ENCODE measurements around the gene SRGAP3.

SRGAP3 gene

DNA sequence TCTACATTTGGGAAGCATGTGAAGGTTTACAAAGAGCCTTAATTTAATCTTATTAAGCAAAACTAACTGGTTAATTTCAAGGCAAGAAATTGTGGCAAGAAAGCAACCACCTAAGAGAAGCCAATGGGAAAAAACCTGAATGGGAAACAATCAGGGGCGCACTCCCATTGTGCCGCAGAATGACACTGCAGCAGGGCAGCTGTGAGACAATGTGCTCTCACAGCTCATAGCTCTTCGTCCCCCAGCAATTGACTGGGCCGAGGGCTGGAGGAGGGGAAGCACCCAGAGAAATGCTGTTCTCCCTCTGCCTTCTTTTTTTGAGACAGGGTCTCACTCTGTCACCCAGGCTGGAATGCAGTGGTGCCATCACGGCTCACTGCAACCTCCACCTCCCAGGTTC is 192.9 kb downstream of the SRGAP3 start:
- H3K27ac ChIP-seq = no peak overlapping the region
- no peaks in the 10 kb centered on the region for H3K9me3 ChIP-seq
- H3K4me3 ChIP-seq (ENCODE audit: low read depth in 1 of 2, low read length in 1 of 2) = no peak overlapping the region
- TF ChIP-seq, protein P1, sequence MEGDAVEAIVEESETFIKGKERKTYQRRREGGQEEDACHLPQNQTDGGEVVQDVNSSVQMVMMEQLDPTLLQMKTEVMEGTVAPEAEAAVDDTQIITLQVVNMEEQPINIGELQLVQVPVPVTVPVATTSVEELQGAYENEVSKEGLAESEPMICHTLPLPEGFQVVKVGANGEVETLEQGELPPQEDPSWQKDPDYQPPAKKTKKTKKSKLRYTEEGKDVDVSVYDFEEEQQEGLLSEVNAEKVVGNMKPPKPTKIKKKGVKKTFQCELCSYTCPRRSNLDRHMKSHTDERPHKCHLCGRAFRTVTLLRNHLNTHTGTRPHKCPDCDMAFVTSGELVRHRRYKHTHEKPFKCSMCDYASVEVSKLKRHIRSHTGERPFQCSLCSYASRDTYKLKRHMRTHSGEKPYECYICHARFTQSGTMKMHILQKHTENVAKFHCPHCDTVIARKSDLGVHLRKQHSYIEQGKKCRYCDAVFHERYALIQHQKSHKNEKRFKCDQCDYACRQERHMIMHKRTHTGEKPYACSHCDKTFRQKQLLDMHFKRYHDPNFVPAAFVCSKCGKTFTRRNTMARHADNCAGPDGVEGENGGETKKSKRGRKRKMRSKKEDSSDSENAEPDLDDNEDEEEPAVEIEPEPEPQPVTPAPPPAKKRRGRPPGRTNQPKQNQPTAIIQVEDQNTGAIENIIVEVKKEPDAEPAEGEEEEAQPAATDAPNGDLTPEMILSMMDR (IDR thresholded peaks at IDR 0.05) = no peak
- H3K36me3 ChIP-seq = no peaks in the 10 kb centered on the region
- peaks cover 0 to 6% of the 10 kb centered on the region in 2 experiments for H3K4me1 ChIP-seq (ENCODE audit: control insufficient read depth in 1 of 2, insufficient read depth in 1 of 2, low read depth in 1 of 2, low read length in 1 of 2)
- no peaks in the 10 kb centered on the region for H3K27me3 ChIP-seq

DNA sequence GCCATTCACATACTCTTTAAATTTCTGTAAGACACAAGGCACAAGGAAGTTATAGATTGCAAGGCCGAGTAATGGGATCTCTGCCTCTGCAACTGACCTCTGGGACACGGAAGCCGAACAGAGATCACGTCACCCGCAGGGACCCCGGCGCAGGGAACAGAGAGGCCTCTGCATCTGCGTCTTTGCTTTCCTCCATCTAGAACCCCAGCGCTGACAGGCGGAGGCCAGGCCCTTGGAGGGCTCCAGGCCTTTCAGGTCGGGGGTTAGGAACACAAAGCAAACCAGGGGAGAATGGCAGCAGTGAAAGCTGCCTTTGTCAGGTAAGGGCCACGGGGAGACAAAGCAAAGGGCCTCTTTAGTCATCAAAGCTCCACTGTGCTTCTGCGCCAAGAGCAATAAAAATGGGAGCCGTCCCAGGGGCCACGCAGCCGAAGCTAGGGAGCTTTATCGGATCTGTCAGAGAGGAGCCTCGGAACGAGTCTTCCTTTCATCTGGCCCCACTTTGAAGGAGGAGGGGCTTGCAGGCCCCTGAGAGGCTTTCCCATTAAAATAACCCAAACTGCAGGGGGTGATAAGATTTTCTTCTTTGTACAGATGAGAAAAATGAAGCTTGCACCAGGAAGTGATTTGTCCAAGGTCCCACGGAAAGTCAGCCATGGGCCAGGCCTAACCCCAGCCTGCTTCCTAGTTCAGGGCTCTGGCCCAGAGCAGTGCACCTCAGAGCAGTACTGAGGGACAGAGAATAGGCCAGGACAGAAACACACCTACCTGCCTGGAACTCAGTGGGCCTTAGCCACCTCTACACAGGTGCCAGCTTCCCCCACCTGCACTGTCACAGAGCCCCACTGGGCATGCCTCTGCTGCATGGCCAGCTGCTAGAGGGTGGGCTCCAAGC is 201.7 kb downstream of the SRGAP3 start:
- Histone ChIP-seq H3K4me3 (ENCODE audit: low read depth in 1 of 2, low read length in 1 of 2) (no peak overlapping the region), H3K27ac (no peak overlapping the region), H3K27me3 (no peaks in the 10 kb centered on the region), H3K4me1 (ENCODE audit: control insufficient read depth in 1 of 2, insufficient read depth in 1 of 2, low read depth in 1 of 2, low read length in 1 of 2) (no peaks in the 10 kb centered on the region), H3K9me3 (no peaks in the 10 kb centered on the region), H3K36me3 (no peaks in the 10 kb centered on the region)
- TF ChIP-seq, protein P1 (IDR thresholded peaks at IDR 0.05) = no peak

DNA sequence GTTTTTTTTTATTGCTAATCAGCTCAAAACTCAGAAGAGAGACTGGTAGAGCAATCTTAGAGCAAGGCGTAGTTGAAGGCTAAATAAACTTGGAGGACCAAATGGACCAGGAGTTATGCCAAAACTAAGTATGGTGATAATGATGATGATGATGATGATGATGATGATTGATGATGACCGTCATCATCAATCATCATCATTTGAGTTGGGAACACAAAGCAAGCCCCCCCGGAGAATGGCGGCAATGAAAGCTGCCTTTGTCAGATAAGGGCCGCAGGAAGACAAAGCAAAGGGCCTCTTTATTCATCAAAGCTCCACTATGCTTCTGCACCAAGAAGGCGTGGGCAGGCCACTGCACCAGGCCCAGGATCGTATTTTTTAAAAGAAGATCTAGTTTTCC is 204.1 kb downstream of the SRGAP3 start:
- Histone ChIP-seq H3K36me3 (no peaks in the 10 kb centered on the region), H3K9me3 (no peaks in the 10 kb centered on the region), H3K27ac (no peak overlapping the region), H3K27me3 (no peaks in the 10 kb centered on the region), H3K4me3 (ENCODE audit: low read depth in 1 of 2, low read length in 1 of 2) (no peak overlapping the region), H3K4me1 (ENCODE audit: control insufficient read depth in 1 of 2, insufficient read depth in 1 of 2, low read depth in 1 of 2, low read length in 1 of 2) (no peaks in the 10 kb centered on the region)
- TF ChIP-seq, protein P1 (IDR thresholded peaks at IDR 0.05) = no peak

DNA sequence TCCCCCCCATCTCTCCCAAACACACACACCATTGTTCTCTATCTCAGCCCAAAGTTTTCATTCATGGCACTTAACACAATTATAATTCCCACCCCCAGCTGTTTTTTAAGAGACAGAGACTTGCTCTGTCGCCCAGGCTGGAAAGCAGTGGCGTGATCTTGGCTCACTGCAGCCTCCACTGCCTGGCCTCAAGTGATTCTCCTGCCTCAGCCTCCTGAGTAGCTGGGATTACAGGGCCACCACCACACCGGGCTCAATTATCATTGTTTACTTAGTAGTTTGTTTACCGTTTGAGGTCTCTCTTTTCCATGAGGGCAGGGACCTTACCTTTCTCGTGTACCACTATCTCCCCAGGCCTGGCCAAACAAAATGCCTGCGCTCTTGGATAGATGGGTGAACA is 206.4 kb downstream of the SRGAP3 start:
- TF ChIP-seq, protein P1 (IDR thresholded peaks at IDR 0.05) = no peak
- Histone ChIP-seq H3K27me3 (no peaks in the 10 kb centered on the region), H3K4me1 (ENCODE audit: control insufficient read depth in 1 of 2, insufficient read depth in 1 of 2, low read depth in 1 of 2, low read length in 1 of 2) (no peaks in the 10 kb centered on the region)

DNA sequence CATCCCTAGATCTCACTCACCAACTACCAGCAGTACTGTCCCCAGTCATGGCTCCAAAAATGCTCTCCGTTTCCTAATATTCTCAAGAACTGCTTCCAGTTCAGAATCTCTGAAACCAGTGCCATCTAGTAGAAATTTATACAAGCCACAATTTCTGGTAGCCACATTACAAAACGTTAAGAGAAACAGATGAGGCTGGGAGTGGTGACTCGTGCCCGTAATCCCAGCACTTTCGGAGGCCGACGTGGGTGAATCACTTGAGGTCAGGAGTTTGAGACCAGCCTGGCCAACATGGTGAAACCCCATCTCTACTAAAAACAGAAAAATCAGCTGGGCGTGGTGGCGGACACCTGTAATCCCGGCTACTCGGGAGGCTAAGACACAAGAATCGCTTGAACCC is 207.8 kb downstream of the SRGAP3 start:
- Histone ChIP-seq H3K4me3 (ENCODE audit: low read depth in 1 of 2, low read length in 1 of 2) (no peak overlapping the region), H3K4me1 (ENCODE audit: control insufficient read depth in 1 of 2, insufficient read depth in 1 of 2, low read depth in 1 of 2, low read length in 1 of 2) (peaks cover 0 to 6% of the 10 kb centered on the region in 2 experiments), H3K27ac (no peak overlapping the region), H3K9me3 (no peaks in the 10 kb centered on the region), H3K36me3 (no peaks in the 10 kb centered on the region), H3K27me3 (no peaks in the 10 kb centered on the region)
- TF ChIP-seq, protein P1 (IDR thresholded peaks at IDR 0.05) = no peak

More for the DNA sequence above, 206.4 kb downstream of the SRGAP3 start:
- Histone ChIP-seq H3K36me3 (no peaks in the 10 kb centered on the region), H3K27ac (no peak overlapping the region), H3K9me3 (no peaks in the 10 kb centered on the region), H3K4me3 (ENCODE audit: low read depth in 1 of 2, low read length in 1 of 2) (no peak overlapping the region)
